ENCODE data around the gene ZNF254.
"Not testable (repeated sequence)": the region's sequence is repeated elsewhere in the genome, so short reads cannot be mapped to it uniquely, and the experiment has no call there.

ZNF254 gene

GRCh38 chr19:24086974-24087595 is at the start of gene ZNF254:
ZNF254 (plus strand) TSS chr19:24087187; CDS start chr19:24087308, 121 bp downstream.
- peaks cover 8% of the 10 kb centered on the region for H3K4me1 Mint-ChIP-seq
- peak within 1 kb of the TSS; percentile 91 for H3K27ac Mint-ChIP-seq
- peak within 1 kb of the TSS; percentile 96 for H3K4me3 Mint-ChIP-seq
- H3K27me3 Mint-ChIP-seq = no peaks in the 10 kb centered on the region
- H3K36me3 Mint-ChIP-seq = no peaks in the 10 kb centered on the region
- no peaks in the 10 kb centered on the region for H3K9me3 Mint-ChIP-seq

- Mint-ChIP-seq H3K27ac (peak overlapping the region; percentile 46), H3K9me3 (no peaks in the 10 kb centered on the region), H3K27me3 (no peaks in the 10 kb centered on the region), H3K4me1 (peaks cover 49% of the 10 kb centered on the region), H3K36me3 (peaks cover 15% of the 10 kb centered on the region), H3K4me3 (no peak overlapping the region)
Measured at GRCh38 chr19:24040621-24041020, 46.4 kb upstream of the ZNF254 start.

GRCh38 chr19:24041326-24041725 is 45.7 kb upstream of the ZNF254 start:
- not testable (repeated sequence) for H3K27ac Mint-ChIP-seq, H3K4me3 Mint-ChIP-seq, H3K9me3 Mint-ChIP-seq, H3K27me3 Mint-ChIP-seq
- peaks cover 15% of the 10 kb centered on the region for H3K36me3 Mint-ChIP-seq
- peaks cover 42% of the 10 kb centered on the region for H3K4me1 Mint-ChIP-seq

GRCh38 chr19:24046550-24046949 is 40.4 kb upstream of the ZNF254 start:
- no peaks in the 10 kb centered on the region for H3K9me3 Mint-ChIP-seq
- H3K27me3 Mint-ChIP-seq = no peaks in the 10 kb centered on the region
- peaks cover 33% of the 10 kb centered on the region for H3K36me3 Mint-ChIP-seq
- H3K4me3 Mint-ChIP-seq = no peak overlapping the region
- H3K27ac Mint-ChIP-seq = no peak overlapping the region
- H3K4me1 Mint-ChIP-seq = peaks cover 4% of the 10 kb centered on the region

- peaks cover 4% of the 10 kb centered on the region for H3K4me1 Mint-ChIP-seq
- H3K27me3 Mint-ChIP-seq = no peaks in the 10 kb centered on the region
- H3K9me3 Mint-ChIP-seq = no peaks in the 10 kb centered on the region
- H3K36me3 Mint-ChIP-seq = peaks cover 37% of the 10 kb centered on the region
- H3K4me3 Mint-ChIP-seq = no peak overlapping the region
- no peak overlapping the region for H3K27ac Mint-ChIP-seq
Measured at GRCh38 chr19:24048261-24048660, 38.7 kb upstream of the ZNF254 start.

- H3K27me3 Mint-ChIP-seq = no peaks in the 10 kb centered on the region
- no peaks in the 10 kb centered on the region for H3K9me3 Mint-ChIP-seq
- H3K27ac Mint-ChIP-seq = peak overlapping the region; percentile 5
- peaks cover 10% of the 10 kb centered on the region for H3K4me1 Mint-ChIP-seq
- H3K36me3 Mint-ChIP-seq = peaks cover 43% of the 10 kb centered on the region
- no peak overlapping the region for H3K4me3 Mint-ChIP-seq
Measured at GRCh38 chr19:24049537-24049936, 37.5 kb upstream of the ZNF254 start.

GRCh38 chr19:24051516-24051915 is 35.5 kb upstream of the ZNF254 start:
- Mint-ChIP-seq H3K9me3 (no peaks in the 10 kb centered on the region), H3K27me3 (no peaks in the 10 kb centered on the region), H3K4me1 (peaks cover 10% of the 10 kb centered on the region), H3K36me3 (peaks cover 43% of the 10 kb centered on the region), H3K27ac (no peak overlapping the region), H3K4me3 (no peak overlapping the region)

GRCh38 chr19:24052811-24053210 is 34.2 kb upstream of the ZNF254 start:
- Mint-ChIP-seq H3K27me3 (no peaks in the 10 kb centered on the region), H3K27ac (no peak overlapping the region), H3K4me3 (no peak overlapping the region), H3K9me3 (no peaks in the 10 kb centered on the region), H3K36me3 (peaks cover 35% of the 10 kb centered on the region), H3K4me1 (peaks cover 6% of the 10 kb centered on the region)

- no peak overlapping the region for H3K4me3 Mint-ChIP-seq
- peak overlapping the region; percentile 30 for H3K27ac Mint-ChIP-seq
- no peaks in the 10 kb centered on the region for H3K9me3 Mint-ChIP-seq
- no peaks in the 10 kb centered on the region for H3K27me3 Mint-ChIP-seq
- peaks cover 6% of the 10 kb centered on the region for H3K4me1 Mint-ChIP-seq
- H3K36me3 Mint-ChIP-seq = peaks cover 34% of the 10 kb centered on the region
Measured at GRCh38 chr19:24053601-24054000, 33.4 kb upstream of the ZNF254 start.

- Mint-ChIP-seq H3K4me1 (peaks cover 6% of the 10 kb centered on the region), H3K9me3 (no peaks in the 10 kb centered on the region), H3K27ac (peak overlapping the region; percentile 52), H3K27me3 (no peaks in the 10 kb centered on the region), H3K36me3 (peaks cover 35% of the 10 kb centered on the region), H3K4me3 (no peak overlapping the region)
Measured at GRCh38 chr19:24054044-24054935, 32.7 kb upstream of the ZNF254 start.

GRCh38 chr19:24055548-24055947 is 31.4 kb upstream of the ZNF254 start:
- Mint-ChIP-seq H3K4me3 (no peak overlapping the region), H3K4me1 (peaks cover 6% of the 10 kb centered on the region), H3K27ac (peak overlapping the region; percentile 71), H3K9me3 (no peaks in the 10 kb centered on the region), H3K36me3 (peaks cover 39% of the 10 kb centered on the region), H3K27me3 (no peaks in the 10 kb centered on the region)

GRCh38 chr19:24057144-24057543 is 29.8 kb upstream of the ZNF254 start:
- peaks cover 37% of the 10 kb centered on the region for H3K36me3 Mint-ChIP-seq
- no peaks in the 10 kb centered on the region for H3K9me3 Mint-ChIP-seq
- H3K4me1 Mint-ChIP-seq = peaks cover 6% of the 10 kb centered on the region
- no peak overlapping the region for H3K4me3 Mint-ChIP-seq
- H3K27ac Mint-ChIP-seq = no peak overlapping the region
- H3K27me3 Mint-ChIP-seq = no peaks in the 10 kb centered on the region

GRCh38 chr19:24059563-24060295 is 27.3 kb upstream of the ZNF254 start:
- H3K4me1 Mint-ChIP-seq = no peaks in the 10 kb centered on the region
- H3K27ac Mint-ChIP-seq = peak overlapping the region; percentile 53
- no peaks in the 10 kb centered on the region for H3K9me3 Mint-ChIP-seq
- peaks cover 26% of the 10 kb centered on the region for H3K36me3 Mint-ChIP-seq
- no peaks in the 10 kb centered on the region for H3K27me3 Mint-ChIP-seq
- no peak overlapping the region for H3K4me3 Mint-ChIP-seq

- Mint-ChIP-seq H3K27ac (peak overlapping the region; percentile 13), H3K9me3 (no peaks in the 10 kb centered on the region), H3K27me3 (no peaks in the 10 kb centered on the region), H3K4me1 (no peaks in the 10 kb centered on the region), H3K4me3 (no peak overlapping the region), H3K36me3 (peaks cover 29% of the 10 kb centered on the region)
Measured at GRCh38 chr19:24060687-24061356, 26.2 kb upstream of the ZNF254 start.

GRCh38 chr19:24062190-24062589 is 24.8 kb upstream of the ZNF254 start:
- peaks cover 32% of the 10 kb centered on the region for H3K36me3 Mint-ChIP-seq

More at GRCh38 chr19:24062190-24062589, 24.8 kb upstream of the ZNF254 start:
- H3K9me3 Mint-ChIP-seq = no peaks in the 10 kb centered on the region
- H3K27me3 Mint-ChIP-seq = no peaks in the 10 kb centered on the region
- H3K4me3 Mint-ChIP-seq = no peak overlapping the region
- no peaks in the 10 kb centered on the region for H3K4me1 Mint-ChIP-seq
- no peak overlapping the region for H3K27ac Mint-ChIP-seq

All from activated naive CD4-positive, alpha-beta T cell treated with anti-CD3 and anti-CD28 coated beads, Interleukin-2, amount 50 U/mL, for 24 hours (primary cell).